GM19397 (cell line): ENCODE data around the gene CPNE8.
"Not testable (repeated sequence)": the region's sequence is repeated elsewhere in the genome, so short reads cannot be mapped to it uniquely, and the experiment has no call there.

Experiments
- ATAC-seq: cut with Tn5 transposase; IDR thresholded peaks from one replicate; pipeline ENCODE4 v1.9.1; 2021; ENCODE audit warnings: mild to moderate bottlenecking, moderate library complexity; ENCODE audit not compliant: unreplicated experiment

The CPNE8 gene

GRCh38 chr12:38744041-38744440 lies 161.3 kb downstream of the CPNE8 start:
- no peak for ATAC-seq

GRCh38 chr12:38742496-38742895 lies 162.9 kb downstream of the CPNE8 start:
- ATAC-seq = not testable (repeated sequence)

DNA sequence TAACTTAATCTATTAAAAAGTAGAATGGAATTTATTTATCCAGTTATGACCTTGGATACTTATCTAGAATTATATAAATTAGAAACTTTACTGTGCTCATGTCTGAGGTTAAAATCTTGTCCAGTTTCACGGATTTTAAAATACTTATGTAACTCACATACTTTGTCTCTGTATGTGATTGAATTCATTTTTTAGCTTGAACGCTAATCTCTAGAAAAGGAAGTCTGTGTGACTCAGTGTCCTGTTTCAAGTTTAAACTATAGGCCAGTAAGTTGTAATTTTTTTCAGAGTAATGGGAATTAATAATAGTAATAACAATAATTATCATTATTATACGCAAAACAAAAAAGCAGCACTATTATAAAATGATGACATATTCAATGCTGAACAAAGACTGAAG lies 168.6 kb downstream of the CPNE8 start:
- ATAC-seq = no peak

DNA sequence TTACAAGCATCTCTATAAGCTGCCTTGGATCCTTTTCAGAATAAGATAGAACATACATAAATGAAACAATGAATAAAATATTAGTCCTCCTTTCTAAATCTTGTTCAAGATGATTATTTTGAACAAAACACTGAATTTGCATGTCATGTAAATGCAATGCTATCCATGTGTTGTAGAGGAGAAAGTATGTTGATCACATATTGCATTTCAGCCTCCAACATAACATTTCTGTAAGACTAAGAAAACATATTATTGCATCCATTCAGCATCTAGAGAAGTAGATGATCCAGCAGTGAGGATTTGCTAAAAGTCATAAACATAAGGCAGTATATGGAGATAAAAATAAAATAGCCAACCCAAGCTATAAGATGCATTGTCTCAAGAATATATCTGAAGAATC lies 172.6 kb downstream of the CPNE8 start:
- ATAC-seq = no peak

- no peak for ATAC-seq
Observed at GRCh38 chr12:38728894-38729293, 176.5 kb downstream of the CPNE8 start.

GRCh38 chr12:38721611-38722252 lies 183.7 kb downstream of the CPNE8 start:
- no peak for ATAC-seq

DNA sequence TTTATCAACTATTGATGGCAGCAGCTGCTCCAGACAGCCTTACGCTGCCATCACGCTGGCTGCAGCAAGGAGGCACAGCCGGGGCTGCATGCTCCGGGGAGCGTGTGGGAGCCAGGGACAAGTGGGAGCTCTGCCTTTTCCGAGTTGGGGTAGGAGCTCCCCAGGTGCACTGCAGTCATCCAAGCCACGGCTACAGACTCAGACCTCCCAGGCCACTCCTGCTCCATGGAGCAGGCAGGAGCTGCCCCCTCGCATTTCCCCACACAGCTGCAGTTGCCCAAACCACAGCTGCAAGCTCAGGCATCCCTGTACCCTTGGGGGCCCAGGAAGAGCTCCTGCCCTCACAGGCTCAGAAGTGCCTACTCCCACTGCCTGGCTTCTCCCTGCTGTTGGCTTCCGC lies 184.7 kb downstream of the CPNE8 start:
- ATAC-seq = no peak

DNA sequence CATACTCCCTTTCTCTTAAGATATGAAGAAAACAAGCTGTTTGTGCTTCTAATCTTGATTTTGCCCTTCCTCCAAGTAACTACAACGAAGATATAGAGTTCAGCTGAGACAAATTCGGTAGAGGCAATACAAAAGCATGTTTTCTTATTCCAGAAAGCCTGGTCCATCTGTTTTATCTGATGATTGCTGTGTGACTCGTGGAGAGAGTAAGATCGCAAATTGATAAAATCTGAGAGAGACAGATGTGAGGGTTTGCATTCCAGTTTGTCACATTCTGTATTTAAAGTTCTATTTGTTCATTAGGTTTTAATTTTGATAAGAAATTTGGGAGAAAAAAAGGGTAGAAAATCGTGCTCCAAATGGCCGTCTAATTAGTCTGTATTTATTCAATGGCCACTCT lies 192.1 kb downstream of the CPNE8 start:
- ATAC-seq = no peak

DNA sequence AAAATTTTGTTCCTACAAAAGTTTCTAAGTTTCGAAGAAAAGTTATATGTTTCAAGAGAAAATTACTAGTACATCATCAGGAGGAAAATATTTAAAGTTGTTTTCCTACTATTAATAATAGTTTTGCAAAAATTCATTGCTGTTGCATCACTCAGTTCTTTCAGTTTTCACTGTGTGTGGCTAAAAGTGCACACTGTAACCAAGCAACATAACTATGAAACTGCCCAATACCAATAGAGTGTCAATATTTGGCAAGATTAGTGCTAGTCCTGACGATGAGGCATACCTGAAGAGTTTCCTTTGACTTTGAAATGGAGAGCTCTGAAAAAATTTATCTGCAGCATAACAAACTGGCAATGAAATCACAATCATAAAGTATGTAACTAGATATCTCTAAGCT lies 194.3 kb downstream of the CPNE8 start:
- ATAC-seq = no peak

DNA sequence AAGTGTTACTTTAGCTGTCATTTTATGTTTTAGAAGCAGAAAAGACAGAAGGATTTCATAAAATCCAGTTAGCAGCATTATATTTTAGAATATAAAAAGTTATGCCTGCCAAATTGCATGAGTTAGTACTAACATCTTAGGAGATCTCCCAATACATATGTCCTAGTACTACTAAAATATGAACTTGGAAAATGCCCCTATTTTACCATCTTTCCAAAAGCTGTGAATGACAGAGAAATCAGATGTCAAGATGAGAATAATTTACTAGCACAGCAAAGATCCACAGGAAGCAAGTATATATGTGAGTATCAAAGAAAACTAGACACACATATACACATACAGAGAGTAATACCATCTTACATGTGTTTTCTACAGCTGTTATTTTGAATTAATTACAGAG lies 196.9 kb downstream of the CPNE8 start:
- no peak for ATAC-seq

DNA sequence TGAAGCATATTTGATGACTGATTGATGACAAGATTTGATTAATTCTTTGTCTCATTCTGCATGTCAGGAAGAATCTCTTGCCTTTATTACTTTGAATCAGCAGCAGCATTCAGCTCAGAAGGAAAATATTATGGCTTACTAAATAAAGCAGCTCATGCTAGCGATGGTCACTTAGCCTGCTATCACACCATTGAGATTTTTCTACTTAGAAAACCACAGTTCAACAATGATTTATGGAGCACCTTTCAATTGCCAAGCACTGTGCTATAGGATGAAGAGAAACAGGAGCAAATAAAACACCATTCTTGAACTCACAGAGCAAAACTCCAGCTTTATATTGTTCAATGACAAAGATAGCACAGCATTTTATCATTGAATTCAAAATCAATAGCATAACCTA lies 197.7 kb downstream of the CPNE8 start:
- ATAC-seq = no peak

DNA sequence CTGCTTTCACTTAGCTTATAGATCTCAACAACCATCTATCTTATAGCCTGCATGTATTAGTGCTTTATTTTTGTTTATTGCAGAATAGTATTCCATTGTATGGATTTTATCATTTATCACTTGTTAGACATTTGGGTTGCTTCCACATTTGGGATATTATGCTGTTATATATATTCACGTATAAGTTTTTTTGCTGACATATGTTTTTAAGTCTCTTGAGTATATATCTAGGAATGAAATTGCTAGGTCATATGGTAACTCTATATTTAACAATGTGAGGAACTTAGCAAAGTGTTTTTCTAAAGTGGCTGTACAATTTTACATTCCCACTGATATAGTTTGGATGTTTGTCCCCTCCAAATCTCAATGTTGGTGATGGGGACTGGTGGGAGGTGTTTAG lies 208.1 kb downstream of the CPNE8 start:
- no peak for ATAC-seq

GRCh38 chr12:38695057-38695456 lies 210.3 kb downstream of the CPNE8 start:
- ATAC-seq = no peak

- no peak for ATAC-seq
Observed at GRCh38 chr12:38691164-38691563, 214.2 kb downstream of the CPNE8 start.

DNA sequence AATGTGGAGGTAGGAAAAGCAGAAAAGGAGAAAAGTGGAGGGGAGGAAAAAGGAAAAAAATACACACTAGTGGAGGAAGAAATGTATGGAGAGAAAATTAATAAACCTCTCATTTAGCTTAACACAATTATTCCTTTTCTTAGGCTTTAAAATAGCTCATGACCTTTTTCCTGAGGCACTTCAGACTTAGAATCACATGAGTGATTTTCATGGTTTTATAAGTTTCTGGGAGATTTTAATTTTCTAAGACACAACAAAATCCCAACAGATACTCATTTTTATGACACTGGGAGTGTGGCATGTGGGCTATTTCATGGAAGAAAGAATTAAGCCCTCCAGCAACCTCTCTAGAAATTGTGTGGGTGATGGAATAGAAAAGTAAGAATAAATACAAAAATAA lies 214.7 kb downstream of the CPNE8 start:
- ATAC-seq = no peak

DNA sequence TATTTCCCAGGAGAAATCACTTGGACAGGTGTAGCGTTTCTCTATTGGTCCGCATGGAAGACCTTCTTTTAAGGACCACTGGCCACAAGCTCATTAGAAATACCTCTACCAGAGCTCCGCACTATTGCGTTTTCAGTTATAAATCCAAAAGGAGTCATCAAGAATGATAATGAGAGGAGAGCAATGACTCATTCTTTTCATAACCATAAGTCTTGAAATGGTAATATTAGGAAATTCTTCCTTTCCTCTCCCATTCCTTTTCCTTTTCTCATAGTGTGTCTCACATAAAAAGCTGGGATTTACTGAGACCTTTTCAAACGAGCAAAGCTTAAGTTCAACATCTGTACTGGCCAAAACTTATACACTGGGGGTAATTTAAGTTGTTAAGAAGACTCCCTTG lies 215.7 kb downstream of the CPNE8 start:
- no peak for ATAC-seq

GRCh38 chr12:38689195-38689594 lies 216.2 kb downstream of the CPNE8 start:
- ATAC-seq = no peak

GRCh38 chr12:38682521-38682920 lies 222.9 kb downstream of the CPNE8 start:
- no peak for ATAC-seq

- no peak for ATAC-seq
Observed at GRCh38 chr12:38669530-38669929, 235.9 kb downstream of the CPNE8 start.

GRCh38 chr12:38669081-38669480 lies 236.3 kb downstream of the CPNE8 start:
- ATAC-seq = no peak

GRCh38 chr12:38666425-38666824 lies 239.0 kb downstream of the CPNE8 start:
- no peak for ATAC-seq

DNA sequence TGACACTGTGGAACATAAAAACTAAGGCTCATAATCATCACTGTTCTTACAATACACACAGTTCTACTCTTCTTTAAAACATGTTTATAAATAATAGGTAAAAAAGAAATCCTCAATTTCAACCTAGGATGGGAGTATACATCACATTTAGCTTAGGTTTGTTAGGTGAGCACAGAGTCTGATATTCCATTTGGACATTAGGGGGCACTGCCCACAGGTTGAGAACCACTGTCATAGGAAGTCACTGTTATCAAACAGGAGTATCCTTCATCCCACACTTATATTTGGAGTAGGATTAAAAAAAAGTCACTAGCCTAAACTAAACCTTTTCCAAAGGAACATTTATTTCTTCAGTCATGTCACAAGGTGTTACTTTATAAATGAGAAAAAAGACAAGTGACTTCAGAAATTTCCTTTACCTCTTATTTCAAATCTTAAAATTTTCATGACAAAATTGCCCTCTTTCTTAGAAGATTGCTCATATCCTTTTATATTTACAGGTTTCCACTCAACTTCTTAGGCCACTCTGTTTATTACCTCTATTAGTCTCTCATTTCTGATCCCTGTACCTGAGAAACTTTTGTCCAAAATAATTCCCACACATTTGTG lies 240.6 kb downstream of the CPNE8 start:
- ATAC-seq = no peak

- ATAC-seq = no peak
Observed at GRCh38 chr12:38662829-38663228, 242.6 kb downstream of the CPNE8 start.
